Dermis microvascular lymphatic vessel endothelial cell (primary cell): Measurements from ENCODE around the gene NR1I3. TPM values are rescaled to one million over a fixed set of nuclear protein-coding genes. Genes with fewer than 3 reads are reported as not detected.
"Not testable (repeated sequence)": the region's sequence is repeated elsewhere in the genome, so short reads cannot be mapped to it uniquely, and the experiment has no call there.

Experiments
- DNase-seq, 2 donors: peaks; one replicate each; pipeline versions ENCODE4 v3.0.0 to v3.0.0-alpha.2; 2010; ENCODE audit warnings: low read depth in 2 of 2
- total RNA-seq: library from RNA; depleted of rRNA; stranded (reverse); fragments of >200 nt; gene quantifications from 2 replicates; pipeline ENCODE4 v1.2.1, GENCODE V29; 2014

The NR1I3 gene, protein sequence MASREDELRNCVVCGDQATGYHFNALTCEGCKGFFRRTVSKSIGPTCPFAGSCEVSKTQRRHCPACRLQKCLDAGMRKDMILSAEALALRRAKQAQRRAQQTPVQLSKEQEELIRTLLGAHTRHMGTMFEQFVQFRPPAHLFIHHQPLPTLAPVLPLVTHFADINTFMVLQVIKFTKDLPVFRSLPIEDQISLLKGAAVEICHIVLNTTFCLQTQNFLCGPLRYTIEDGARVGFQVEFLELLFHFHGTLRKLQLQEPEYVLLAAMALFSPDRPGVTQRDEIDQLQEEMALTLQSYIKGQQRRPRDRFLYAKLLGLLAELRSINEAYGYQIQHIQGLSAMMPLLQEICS
- total RNA-seq: not detected in 2 replicates

DNA sequence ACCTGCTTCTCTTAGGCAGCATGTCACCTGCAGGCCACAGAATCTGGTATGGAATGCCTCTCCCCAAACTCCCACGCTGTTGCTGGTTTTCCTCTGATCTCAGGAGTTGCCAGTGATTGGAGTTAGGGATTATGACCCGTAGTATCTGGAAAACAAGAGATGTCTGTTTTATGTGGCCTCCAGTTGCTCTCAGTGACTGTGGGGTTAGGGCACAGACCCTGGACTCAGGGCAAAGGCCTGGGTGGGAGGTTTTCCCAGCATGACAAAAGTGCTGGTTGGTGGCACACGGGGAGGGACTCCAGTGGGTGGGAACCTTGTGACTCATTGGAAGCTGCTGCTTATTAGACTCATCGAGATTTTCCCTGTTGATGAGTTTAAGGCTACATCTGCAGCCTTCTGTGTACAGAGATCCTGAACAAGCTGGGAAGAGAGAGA lies at the start of gene NR1I3:
TSS of gene NR1I3 (minus strand) at position 165 of the 435 bp plus-strand sequence. CDS start 1,638 bp downstream, outside the sequence.
- DNase-seq: no peak

DNA sequence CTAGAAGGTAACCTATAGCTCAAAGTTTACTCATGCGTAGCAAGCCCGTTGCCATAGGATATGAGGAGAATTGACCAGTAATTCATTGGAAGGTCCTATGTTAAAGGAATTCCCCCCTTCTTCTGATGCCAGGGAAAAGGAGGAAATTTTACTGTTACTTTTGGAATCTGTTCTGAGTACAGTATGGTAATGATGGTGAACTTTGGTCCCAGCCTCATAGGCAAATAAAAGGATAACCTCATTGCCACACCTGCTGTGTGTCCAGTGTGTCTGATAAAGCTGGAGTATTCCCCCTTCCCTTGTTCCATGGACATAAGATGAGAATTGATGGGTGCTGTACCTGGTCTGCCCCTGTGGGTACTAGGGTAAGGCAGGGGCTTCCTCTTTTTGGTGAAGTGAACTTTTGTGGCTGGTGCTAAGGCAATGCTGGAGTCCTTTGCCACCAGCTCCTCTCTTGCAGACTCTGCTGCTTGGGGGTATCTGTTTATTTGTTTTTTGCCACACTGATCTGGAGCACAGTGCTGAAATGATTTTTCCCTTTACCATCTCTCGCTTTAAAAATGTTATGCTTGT lies 49.6 kb upstream of the NR1I3 start:
- DNase-seq: no peak

DNA sequence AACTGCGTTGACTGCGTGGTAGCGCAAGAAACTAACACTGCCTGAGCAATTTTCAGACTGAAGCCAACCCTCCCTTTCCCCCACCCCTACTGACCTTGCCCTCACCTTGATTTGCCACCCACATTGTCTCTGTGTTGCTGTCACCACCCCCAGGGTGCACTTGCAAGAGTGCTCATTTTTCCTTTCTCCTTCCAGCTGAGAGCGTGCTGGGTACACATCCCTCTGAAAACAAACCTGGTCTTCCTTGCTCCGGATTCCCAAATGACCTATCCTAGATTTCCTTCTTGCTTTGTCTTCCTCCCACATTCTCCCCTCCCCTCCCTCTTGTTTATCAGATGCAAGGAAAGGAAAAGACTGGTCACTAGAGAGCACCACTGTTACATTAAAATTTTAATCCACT lies 47.5 kb upstream of the NR1I3 start:
- no peak for DNase-seq

DNA sequence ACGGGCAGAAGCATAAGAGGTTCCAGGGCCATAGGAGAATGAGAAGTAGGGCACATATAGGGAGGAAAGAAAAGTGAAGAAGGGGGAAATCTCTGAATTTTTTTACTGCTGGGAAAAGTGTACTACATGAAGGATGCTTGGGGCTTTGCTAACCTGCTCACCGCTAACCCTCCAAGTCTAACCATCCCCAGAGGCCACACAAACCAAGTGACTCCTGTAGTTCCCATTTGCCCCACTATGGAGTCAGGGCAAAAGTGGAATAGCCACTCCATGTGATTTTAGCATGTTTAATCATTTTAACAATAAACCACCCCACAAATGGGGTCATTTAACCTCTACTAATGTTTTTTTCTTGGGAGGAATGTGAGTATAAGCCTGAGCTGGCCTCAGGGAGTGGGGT lies 47.1 kb upstream of the NR1I3 start:
- no peak for DNase-seq

DNA sequence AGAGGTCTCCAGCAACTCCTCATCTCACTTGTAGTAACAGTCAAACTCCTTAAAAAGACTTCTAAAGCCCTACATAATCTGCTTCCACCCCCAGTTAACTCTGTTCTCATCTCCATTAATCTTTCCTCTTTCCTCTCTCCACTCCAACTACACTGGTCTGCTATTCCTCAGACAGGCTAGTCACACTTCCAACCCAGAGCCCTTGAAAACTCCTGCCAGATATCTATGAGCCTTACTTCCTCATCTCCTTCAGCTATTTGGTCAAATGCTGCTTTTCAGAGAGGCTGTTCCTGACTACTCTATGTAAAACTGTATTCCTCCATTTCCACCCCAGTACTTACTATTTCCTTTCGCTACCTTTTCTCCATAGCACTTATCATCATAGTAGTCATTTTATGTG lies 45.0 kb upstream of the NR1I3 start:
- no peak for DNase-seq

DNA sequence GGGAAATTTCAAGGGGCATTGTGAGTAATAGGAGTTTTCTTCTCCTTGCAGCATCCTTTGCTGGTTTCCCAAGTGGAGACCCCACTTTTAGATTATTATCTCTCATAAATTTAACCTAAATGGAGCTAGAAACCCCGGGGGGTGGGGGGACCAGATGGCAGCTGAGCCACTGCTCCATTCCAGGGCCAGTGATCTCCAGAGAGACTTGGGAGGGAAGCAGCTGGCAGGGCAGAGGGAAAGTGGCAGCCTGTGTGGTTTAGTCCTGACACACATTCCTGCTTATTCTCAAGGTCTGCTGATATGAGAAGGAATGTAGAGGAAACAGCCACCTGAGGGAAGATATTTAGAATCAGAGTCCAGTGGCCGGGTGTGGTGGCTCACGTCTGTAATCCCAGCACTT lies 36.9 kb upstream of the NR1I3 start:
- DNase-seq: no peak

- no peak for DNase-seq
These were observed 35.4 kb upstream of the NR1I3 start for GRCh38 chr1:161273402-161273801.

GRCh38 chr1:161267321-161267720 lies 29.3 kb upstream of the NR1I3 start:
- DNase-seq: no peak

DNA sequence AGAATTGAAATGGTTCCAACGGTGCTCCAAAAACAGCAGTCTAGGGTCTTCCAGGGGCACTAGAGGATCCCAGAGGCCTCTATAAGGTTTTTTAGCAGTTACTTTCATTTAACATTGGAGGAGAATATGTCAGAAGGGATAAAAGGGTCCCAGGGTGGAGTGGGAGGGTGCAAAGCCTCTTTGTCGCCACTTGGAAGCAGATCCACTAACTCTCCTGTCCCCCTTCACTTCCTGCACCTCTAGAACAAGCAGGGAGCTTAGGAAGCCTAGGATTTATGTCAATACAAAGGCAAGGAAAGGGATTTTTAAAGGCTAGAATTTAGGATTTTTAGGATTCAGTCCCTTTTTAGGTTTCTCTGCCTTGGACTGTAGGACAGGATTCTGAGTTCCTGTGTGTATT lies 28.8 kb upstream of the NR1I3 start:
- DNase-seq: no peak

DNA sequence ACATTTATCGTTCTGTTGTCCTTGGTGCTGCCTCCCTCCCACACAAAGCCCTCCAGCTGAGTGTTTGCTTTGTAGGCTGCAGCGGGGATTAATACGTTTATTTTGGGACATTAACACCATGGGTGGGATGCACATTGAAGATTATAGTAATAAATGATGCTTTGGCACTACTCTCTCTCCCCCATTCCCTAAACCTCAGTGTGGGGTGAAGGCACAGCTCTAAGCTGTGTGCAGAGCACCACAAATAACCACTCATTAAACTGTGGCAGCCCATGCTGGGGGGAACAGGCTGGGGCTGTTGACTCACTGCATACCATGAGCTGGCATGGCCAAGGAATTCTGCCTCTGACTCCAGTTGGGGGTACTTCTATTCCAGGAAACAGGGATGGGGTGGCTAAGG lies 28.2 kb upstream of the NR1I3 start:
- DNase-seq: no peak

GRCh38 chr1:161265305-161265704 lies 27.3 kb upstream of the NR1I3 start:
- DNase-seq: no peak

DNA sequence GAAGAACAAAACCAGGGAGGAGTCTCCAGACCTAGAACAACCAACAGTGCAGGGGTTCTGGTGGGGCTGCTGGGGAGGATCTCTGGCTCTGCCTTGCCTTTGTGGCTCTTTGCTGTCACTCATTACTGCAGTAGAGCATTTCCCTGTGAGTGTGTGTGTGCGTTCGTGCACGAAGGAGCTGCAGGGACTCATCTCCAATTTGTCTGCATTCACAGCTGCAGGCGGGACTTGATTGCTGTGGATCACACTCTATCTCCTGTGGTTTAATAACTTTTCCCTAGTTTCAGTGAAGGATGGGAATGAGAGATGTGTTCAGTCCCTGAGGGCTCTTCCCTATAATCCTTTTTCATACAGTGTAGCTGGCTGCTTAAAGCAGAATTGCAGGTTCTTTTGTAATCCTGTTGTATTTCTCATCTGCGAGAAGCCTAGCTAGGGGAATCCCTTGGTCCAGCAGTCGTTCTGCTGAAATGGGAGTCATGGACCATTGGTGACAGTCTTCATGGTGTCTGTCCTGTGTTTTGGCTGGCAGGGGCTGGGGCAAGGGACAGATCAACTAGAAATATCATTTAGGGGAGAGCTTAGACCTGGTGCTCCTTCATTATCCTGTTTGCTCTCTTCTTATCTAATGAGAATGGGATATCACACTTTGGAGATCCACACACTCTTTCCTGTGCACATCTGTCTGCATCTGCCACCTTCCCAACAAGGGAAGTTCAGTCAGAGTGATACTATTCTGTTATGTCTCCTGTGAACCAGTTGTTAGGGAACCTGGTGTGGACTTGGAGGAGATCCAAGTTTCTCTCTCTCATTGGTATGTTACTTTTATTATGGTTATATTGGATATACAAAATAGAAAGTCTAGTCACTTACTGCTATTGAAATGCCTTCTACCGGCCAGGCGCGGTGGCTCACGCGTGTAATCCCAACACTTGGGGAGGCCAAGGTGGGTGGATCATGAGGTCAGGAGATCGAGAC lies 23.5 kb upstream of the NR1I3 start:
- DNase-seq: peak in 1 of 2 donors; percentile 43

- DNase-seq: no peak
These were observed 22.6 kb upstream of the NR1I3 start for GRCh38 chr1:161260376-161261260.

GRCh38 chr1:161259765-161260164 lies 21.8 kb upstream of the NR1I3 start:
- no peak for DNase-seq

- no peak for DNase-seq
These were observed 21.3 kb upstream of the NR1I3 start for GRCh38 chr1:161259345-161259702.

GRCh38 chr1:161258439-161259344 lies 20.7 kb upstream of the NR1I3 start, which contains the start of gene PCP4L1:
Gene PCP4L1, plus strand, starts transcription at chr1:161258745. Its CDS starts 230 bp downstream, at chr1:161258975.
- DNase-seq: peak in 1 of 2 donors; percentile 58

GRCh38 chr1:161257109-161257508 lies 19.1 kb upstream of the NR1I3 start:
- not testable (repeated sequence) for DNase-seq

GRCh38 chr1:161255955-161256520 lies 18.0 kb upstream of the NR1I3 start:
- not testable (repeated sequence) for DNase-seq

DNA sequence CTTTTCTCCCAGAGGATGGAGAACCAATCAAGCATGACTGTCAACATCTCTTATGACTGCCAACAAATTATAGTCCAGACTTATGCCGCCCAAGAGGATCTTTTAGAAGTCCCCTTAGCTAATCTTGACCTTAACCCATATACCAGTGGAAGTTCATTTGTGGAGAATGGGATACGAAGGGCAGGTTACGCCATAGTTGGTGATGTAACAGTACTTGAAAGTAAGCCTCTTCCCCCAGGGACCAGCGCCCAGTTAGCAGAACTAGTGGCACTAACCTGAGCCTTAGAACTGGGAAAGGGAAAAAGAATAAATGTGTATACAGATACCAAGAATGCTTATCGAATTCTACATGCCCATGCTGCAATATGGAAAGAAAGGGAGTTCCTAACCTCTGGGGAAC lies 17.3 kb upstream of the NR1I3 start:
- DNase-seq: not testable (repeated sequence)

- DNase-seq: no peak
These were observed 13.6 kb upstream of the NR1I3 start for GRCh38 chr1:161251579-161251978.
